OCI-LY1 (cell line): ENCODE measurements around the gene SLC38A2.

Source experiments
- H2AFZ ChIP-seq: fragments of 200-600 bp; sonication (generic), shearing (Covaris generic); 2 replicates; pipeline ENCODE4 v1.6.0; 2014; ENCODE audit warnings: antibody characterized with exemption, mild to moderate bottlenecking, low read length
- H3F3A ChIP-seq: fragments of 200-600 bp; sonication (generic), shearing (Covaris generic); 2 replicates; pipeline ENCODE4 v1.6.0; 2014; ENCODE audit warnings: mild to moderate bottlenecking, antibody characterized with exemption, low read length, moderate library complexity; ENCODE audit not compliant: insufficient read depth
- H3K27ac ChIP-seq: fragments of 200-600 bp; sonication (generic); 2 replicates; pipeline ENCODE4 v1.5.1; 2014; ENCODE audit warnings: low read length, mixed run types, mild to moderate bottlenecking, low read depth; ENCODE audit not compliant: poor library complexity, severe bottlenecking
- H3K27me3 ChIP-seq: fragments of 200-600 bp; sonication (generic); 2 replicates; pipeline ENCODE4 v1.6.0; 2014; ENCODE audit warnings: antibody characterized with exemption, mild to moderate bottlenecking, low read length, moderate library complexity; ENCODE audit not compliant: insufficient read depth
- H3K36me3 ChIP-seq: fragments of 200-600 bp; sonication (generic); 2 replicates; pipeline ENCODE4 v1.6.1; 2014; ENCODE audit warnings: mild to moderate bottlenecking, antibody characterized with exemption, low read length, moderate library complexity, mixed read lengths; ENCODE audit not compliant: insufficient read depth
- H3K4me1 ChIP-seq: fragments of 200-600 bp; sonication (generic); 2 replicates; pipeline ENCODE4 v1.5.1; 2014; ENCODE audit warnings: mild to moderate bottlenecking, low read length, moderate library complexity; ENCODE audit not compliant: insufficient read depth, severe bottlenecking
- H3K4me2 ChIP-seq: fragments of 200-600 bp; sonication (generic), shearing (Covaris generic); 2 replicates; pipeline ENCODE4 v1.6.1; 2014; ENCODE audit warnings: low read length
- H3K4me3 ChIP-seq: fragments of 200-600 bp; sonication (generic); 2 replicates; pipeline ENCODE4 v1.5.1; 2014; ENCODE audit warnings: low read length, low read depth, mild to moderate bottlenecking, mixed read lengths; ENCODE audit not compliant: poor library complexity, severe bottlenecking
- H3K79me2 ChIP-seq: fragments of 200-600 bp; shearing (Covaris generic); 2 replicates; pipeline ENCODE4 v1.6.1; 2016; ENCODE audit warnings: mixed run types, low read length, mixed read lengths; ENCODE audit not compliant: insufficient read depth
- H3K9ac ChIP-seq: fragments of 200-600 bp; sonication (generic), shearing (Covaris generic); 2 replicates; pipeline ENCODE4 v1.6.1; 2014; ENCODE audit warnings: mild to moderate bottlenecking, low read length, mixed read lengths
- H3K9me2 ChIP-seq: fragments of 200-600 bp; sonication (generic), shearing (Covaris generic); 2 replicates; pipeline ENCODE4 v1.6.1; 2014; ENCODE audit warnings: low read depth, mild to moderate bottlenecking, low read length, mixed read lengths
- H3K9me3 ChIP-seq: fragments of 200-600 bp; shearing (Covaris generic); 2 replicates; pipeline ENCODE4 v1.6.1; 2014; ENCODE audit warnings: low read length, mixed read lengths
- H4K20me1 ChIP-seq: fragments of 200-600 bp; sonication (generic), shearing (Covaris generic); 2 replicates; pipeline ENCODE4 v1.6.0; 2016; ENCODE audit warnings: mild to moderate bottlenecking, low read length; ENCODE audit not compliant: insufficient read depth
- CTCF ChIP-seq: fragments of 200-600 bp; sonication (generic), shearing (Covaris generic); IDR thresholded peaks from 2 replicates; pipeline ENCODE4 v1.5.1; 2017; ENCODE audit warnings: mild to moderate bottlenecking, antibody characterized with exemption, low read length, moderate library complexity, mixed read lengths
- EZH2 ChIP-seq: fragments of 200-600 bp; sonication (generic), shearing (Covaris generic); IDR thresholded peaks from 2 replicates; pipeline ENCODE4 v1.8.0; 2017; ENCODE audit warnings: borderline replicate concordance, mixed run types, mild to moderate bottlenecking, antibody characterized with exemption, low read length, moderate library complexity, mixed read lengths

Gene SLC38A2

GRCh38 chr12:46358325-46358700, 14.3 kb downstream of the SLC38A2 start:
- Histone ChIP-seq H2AFZ (no peak overlapping the region), H3K4me2 (no peak overlapping the region), H3K27ac (no peak overlapping the region), H3F3A (peaks cover 29% of the 10 kb centered on the region), H3K36me3 (peaks cover 52% of the 10 kb centered on the region), H3K27me3 (no peaks in the 10 kb centered on the region), H4K20me1 (no peaks in the 10 kb centered on the region), H3K9me2 (no peaks in the 10 kb centered on the region), H3K4me3 (no peak overlapping the region), H3K9ac (no peak overlapping the region), H3K9me3 (no peaks in the 10 kb centered on the region), H3K79me2 (no peaks in the 10 kb centered on the region), H3K4me1 (no peaks in the 10 kb centered on the region)
- no peak for TF ChIP-seq CTCF
- no peak for TF ChIP-seq EZH2

GRCh38 chr12:46357438-46358324, 14.9 kb downstream of the SLC38A2 start:
- Histone ChIP-seq H3K79me2 (no peaks in the 10 kb centered on the region), H3F3A (peaks cover 29% of the 10 kb centered on the region), H3K27ac (no peak overlapping the region), H3K4me3 (no peak overlapping the region), H3K9me3 (no peaks in the 10 kb centered on the region), H3K27me3 (no peaks in the 10 kb centered on the region), H3K9ac (no peak overlapping the region), H3K4me1 (no peaks in the 10 kb centered on the region), H3K36me3 (peaks cover 46% of the 10 kb centered on the region), H3K9me2 (no peaks in the 10 kb centered on the region), H3K4me2 (no peak overlapping the region), H2AFZ (no peak overlapping the region), H4K20me1 (no peaks in the 10 kb centered on the region)
- TF ChIP-seq EZH2 (no peak), CTCF (no peak)

- H4K20me1 ChIP-seq: no peaks in the 10 kb centered on the region
- no peaks in the 10 kb centered on the region for H3K79me2 ChIP-seq
- H3K9ac ChIP-seq: no peak overlapping the region
- H3K4me2 ChIP-seq: no peak overlapping the region
- no peaks in the 10 kb centered on the region for H3K9me3 ChIP-seq
- no peaks in the 10 kb centered on the region for H3K27me3 ChIP-seq
- no peaks in the 10 kb centered on the region for H3K4me1 ChIP-seq
- H3K27ac ChIP-seq: no peak overlapping the region
- H3K9me2 ChIP-seq: no peaks in the 10 kb centered on the region
- peaks cover 37% of the 10 kb centered on the region for H3K36me3 ChIP-seq
- TF ChIP-seq EZH2 (no peak), CTCF (no peak)
- peaks cover 29% of the 10 kb centered on the region for H3F3A ChIP-seq
- H2AFZ ChIP-seq: no peak overlapping the region
- H3K4me3 ChIP-seq: no peak overlapping the region
Measured at GRCh38 chr12:46356655-46357437, 15.7 kb downstream of the SLC38A2 start.
